NCI-H146 treated with DMSO at 0.1 percent for 48 hours (cell line): ENCODE data around the gene FLOT1.
"Not testable (repeated sequence)": the region's sequence is repeated elsewhere in the genome, so short reads cannot be mapped to it uniquely, and the experiment has no call there.

ENCODE experiments used
- DNase-seq: peaks from one replicate; lab custom pipeline; 2025; ENCODE audit not compliant: unreplicated experiment; lab: John Stamatoyannopoulos, UW

Gene FLOT1

GRCh38 chr6:30767158-30767943, 24.9 kb upstream of the FLOT1 start:
- DNase-seq: no peak

DNA sequence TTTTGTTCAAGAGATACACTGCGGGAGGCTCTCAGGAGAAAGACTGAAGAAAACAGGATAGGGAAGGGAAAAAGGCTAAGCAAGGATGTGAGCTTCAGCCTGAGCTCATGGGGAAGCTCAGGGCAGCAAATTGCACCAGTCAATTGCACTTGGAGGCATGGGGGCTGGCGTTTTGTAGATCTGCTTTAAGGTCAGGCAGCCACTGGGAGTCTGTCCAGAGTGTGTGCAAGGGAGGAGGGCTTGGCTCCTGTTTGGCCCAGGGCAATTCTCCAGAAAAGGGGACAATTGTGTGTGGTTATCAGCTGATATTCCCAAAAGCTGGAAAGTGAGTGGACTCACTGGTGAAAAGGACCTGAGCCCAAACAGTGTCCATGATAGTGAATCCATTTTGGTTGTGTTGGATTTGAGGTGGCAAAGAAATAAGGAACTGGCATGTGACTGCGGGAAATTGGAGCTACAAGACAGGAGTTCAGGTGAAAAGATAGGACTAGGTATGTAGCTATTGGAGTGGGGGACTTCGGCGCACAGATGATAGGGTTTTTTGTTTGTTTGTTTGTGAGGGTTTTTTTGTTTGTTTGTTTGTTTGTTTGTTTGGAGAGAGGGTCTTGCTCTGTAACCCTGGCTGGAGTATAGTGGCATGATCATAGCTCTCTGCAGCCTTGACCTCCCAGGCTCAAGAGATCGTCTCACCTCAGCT, 24.1 kb upstream of the FLOT1 start:
- DNase-seq: no peak

- DNase-seq: not testable (repeated sequence)
Observed at GRCh38 chr6:30765495-30765894, 23.0 kb upstream of the FLOT1 start.

GRCh38 chr6:30764490-30765043, 22.1 kb upstream of the FLOT1 start:
- not testable (repeated sequence) for DNase-seq

- peak; percentile 86 for DNase-seq
Observed at GRCh38 chr6:30763618-30764489, 21.4 kb upstream of the FLOT1 start.

GRCh38 chr6:30763155-30763617, 20.7 kb upstream of the FLOT1 start:
- DNase-seq: no peak

DNA sequence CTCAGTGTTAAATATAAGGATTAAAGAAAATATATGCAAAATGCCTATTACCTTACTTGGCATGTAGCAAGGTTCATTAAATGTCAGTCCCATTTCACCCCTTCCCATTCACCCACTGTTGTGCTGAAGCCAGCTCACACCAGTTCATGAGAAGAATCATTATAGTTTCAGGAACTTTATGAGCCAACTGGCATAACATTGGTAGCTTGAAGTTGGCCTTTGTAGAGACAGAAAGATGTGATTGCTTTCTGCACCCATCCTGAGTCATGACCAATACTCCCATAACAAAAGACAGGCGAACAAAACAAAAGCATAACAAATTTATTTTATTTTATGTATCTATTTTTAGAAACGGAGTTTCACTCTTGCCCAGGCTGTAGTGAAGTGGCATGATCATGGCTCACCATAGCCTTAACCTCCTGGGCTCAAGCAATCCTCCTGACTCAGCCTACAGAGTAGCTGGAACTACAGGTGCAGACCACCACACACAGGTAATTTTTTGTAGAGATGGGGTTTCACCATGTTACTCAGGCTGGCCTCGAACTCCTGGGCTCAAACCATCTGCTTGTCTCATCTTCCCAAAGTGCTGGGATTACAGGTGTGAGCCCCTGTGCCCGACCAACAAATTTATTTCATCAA, 19.4 kb upstream of the FLOT1 start:
- DNase-seq: no peak

GRCh38 chr6:30760549-30760948, 18.1 kb upstream of the FLOT1 start:
- DNase-seq: no peak

GRCh38 chr6:30759575-30760239, 17.2 kb upstream of the FLOT1 start:
- no peak for DNase-seq

DNA sequence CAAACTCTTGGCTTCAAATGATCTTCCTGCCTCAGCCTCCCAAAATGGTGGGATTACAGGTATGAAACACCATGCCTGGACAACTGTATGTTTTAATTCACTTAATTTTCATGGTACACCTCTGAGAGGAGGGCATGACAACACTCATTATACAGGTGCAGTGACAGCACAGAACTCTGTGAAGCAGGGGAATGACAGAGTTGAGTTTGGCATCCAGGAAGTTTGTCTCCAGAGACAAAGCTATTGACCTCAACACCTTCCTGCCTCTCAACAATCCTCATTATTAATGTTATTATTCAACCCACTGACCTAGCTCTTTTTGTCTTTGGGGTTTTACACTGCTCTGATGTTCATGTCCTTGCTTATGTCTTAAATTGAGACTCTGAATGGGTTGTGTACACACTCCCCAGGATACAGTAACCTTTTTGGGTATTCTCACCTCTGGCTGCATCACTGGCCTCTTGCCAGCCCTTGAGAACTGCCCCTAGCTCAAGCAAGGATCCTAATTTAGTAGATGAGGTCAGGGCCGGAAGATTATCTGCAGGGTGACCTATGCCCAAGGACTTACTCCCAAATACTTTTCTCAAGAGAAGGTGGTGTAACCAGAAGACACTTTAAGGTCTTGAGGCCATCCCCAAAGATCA, 14.9 kb upstream of the FLOT1 start:
- no peak for DNase-seq

- DNase-seq: not testable (repeated sequence)
Observed at GRCh38 chr6:30756405-30757003, 14.0 kb upstream of the FLOT1 start.

DNA sequence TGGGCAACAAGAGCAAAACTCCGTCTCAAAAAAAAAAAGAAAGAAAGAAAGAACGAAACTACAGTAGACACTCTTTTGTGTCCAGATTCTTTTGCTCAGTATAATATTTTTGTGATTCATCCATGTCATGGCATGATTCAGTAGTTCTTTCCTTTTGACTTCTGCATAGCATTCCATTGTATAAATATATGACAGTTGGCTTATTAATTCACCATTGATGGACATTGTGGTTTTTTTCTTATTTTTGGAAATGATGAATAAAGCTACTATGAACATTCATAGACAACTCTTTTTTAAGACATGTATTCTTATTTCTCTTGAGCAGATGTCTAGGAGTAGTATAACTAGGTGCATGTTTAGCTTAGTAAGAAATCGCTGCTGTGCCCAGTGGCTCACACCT, 12.1 kb upstream of the FLOT1 start:
- DNase-seq: no peak

- no peak for DNase-seq
Observed at GRCh38 chr6:30752157-30752927, 9.9 kb upstream of the FLOT1 start.

GRCh38 chr6:30750379-30750668, 7.8 kb upstream of the FLOT1 start:
- DNase-seq: no peak

GRCh38 chr6:30749554-30750378, 7.3 kb upstream of the FLOT1 start:
- DNase-seq: no peak

GRCh38 chr6:30748851-30749540, 6.5 kb upstream of the FLOT1 start:
- DNase-seq: no peak
